ENCODE results near the gene KCNH2. TPM values are rescaled to one million over a fixed set of nuclear protein-coding genes. Genes with fewer than 3 reads are reported as not detected.

KCNH2 gene
- total RNA-seq, 4 donors from 2014 or later = 0.22 TPM; not detected in 3

DNA sequence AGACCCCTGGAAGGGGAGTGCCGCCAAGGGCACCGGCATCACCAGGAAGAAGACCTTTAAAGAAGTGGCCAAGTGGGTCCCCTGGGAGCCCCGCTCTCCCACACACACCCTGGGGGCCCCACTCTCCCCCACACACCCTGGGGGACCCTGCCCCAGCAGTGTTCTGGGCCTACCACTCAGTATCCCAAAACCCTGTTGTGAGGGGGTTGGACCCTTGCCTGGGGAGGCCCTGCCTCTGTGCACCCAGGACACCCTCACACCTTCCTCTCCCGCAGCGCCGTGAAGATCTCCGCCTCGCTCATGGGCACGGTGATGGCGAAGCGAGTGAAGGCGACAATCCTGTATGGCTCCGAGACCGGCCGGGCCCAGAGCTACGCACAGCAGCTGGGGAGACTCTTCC is 23.4 kb upstream of the KCNH2 start:
- TF ChIP-seq, protein P1, sequence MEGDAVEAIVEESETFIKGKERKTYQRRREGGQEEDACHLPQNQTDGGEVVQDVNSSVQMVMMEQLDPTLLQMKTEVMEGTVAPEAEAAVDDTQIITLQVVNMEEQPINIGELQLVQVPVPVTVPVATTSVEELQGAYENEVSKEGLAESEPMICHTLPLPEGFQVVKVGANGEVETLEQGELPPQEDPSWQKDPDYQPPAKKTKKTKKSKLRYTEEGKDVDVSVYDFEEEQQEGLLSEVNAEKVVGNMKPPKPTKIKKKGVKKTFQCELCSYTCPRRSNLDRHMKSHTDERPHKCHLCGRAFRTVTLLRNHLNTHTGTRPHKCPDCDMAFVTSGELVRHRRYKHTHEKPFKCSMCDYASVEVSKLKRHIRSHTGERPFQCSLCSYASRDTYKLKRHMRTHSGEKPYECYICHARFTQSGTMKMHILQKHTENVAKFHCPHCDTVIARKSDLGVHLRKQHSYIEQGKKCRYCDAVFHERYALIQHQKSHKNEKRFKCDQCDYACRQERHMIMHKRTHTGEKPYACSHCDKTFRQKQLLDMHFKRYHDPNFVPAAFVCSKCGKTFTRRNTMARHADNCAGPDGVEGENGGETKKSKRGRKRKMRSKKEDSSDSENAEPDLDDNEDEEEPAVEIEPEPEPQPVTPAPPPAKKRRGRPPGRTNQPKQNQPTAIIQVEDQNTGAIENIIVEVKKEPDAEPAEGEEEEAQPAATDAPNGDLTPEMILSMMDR (IDR thresholded peaks at IDR 0.05; ENCODE audit: low read depth) = no peak

DNA sequence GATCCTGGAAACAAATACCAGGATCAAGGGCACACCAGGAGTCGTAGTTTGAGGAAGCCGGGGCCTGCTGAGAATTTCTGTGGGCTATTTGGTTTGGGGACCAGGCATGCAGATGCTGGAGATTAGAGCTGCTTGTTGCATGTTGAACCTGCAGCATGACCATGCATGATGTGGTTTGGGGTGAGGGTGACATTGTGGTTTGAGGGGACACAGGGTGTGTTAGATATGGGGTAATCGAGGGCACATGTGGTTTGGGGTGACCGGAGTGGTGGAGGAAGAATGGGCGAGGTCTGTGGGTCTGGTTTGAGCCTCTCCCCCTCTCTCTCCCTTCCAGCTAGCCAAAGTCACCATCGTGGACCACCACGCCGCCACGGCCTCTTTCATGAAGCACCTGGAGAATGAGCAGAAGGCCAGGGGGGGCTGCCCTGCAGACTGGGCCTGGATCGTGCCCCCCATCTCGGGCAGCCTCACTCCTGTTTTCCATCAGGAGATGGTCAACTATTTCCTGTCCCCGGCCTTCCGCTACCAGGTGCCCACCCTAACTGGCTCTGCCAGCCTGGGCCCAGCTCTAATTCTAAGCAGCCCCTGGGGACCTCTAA is 22.9 kb upstream of the KCNH2 start:
- TF ChIP-seq, protein P1 (IDR thresholded peaks at IDR 0.05; ENCODE audit: low read depth) = no peak

DNA sequence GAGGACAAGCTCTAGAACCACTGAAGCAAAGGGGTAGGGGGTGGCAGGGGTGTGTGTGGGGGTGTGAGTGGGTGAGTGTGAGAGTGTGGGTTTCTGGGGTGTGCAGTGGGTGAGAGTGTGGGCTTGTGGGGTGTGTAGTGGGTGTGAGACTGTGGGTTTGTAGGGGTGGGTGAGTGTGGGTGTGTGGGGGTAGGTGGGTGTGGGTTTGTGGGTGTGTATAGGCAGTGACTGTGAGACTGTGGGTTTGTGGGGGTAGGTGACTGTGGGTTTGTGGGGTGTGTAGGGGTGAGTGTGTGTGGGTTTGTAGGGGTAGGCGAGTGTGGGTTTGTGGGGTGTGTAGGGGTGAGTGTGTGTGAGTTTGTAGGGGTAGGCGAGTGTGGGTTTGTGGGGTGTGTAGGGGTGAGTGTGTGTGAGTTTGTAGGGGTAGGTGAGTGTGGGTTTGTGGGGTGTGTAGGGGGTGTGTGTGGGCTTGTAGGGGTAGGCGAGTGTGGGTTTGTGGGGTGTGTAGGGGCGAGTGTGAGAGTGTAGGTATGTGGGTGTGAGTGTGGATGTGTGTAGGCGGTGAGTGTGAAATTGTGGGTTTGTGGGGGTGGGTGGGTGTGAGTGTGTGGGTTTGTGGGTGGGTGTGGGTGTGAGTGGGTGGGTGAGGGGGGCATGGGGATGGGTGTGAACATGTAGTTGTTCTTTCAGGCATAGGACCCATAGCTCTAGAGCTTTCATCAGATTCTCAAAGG is 21.5 kb upstream of the KCNH2 start:
- TF ChIP-seq, protein P1 (IDR thresholded peaks at IDR 0.05; ENCODE audit: low read depth) = no peak

DNA sequence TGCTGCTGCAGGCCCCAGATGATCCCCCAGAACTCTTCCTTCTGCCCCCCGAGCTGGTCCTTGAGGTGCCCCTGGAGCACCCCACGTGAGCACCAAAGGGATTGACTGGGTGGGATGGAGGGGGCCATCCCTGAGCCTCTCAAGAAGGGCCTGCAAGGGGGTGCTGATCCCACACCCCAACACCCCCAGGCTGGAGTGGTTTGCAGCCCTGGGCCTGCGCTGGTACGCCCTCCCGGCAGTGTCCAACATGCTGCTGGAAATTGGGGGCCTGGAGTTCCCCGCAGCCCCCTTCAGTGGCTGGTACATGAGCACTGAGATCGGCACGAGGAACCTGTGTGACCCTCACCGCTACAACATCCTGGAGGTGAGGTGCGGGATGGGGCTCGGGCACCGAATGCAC is 20.9 kb upstream of the KCNH2 start:
- TF ChIP-seq, protein P1 (IDR thresholded peaks at IDR 0.05; ENCODE audit: low read depth) = no peak

DNA sequence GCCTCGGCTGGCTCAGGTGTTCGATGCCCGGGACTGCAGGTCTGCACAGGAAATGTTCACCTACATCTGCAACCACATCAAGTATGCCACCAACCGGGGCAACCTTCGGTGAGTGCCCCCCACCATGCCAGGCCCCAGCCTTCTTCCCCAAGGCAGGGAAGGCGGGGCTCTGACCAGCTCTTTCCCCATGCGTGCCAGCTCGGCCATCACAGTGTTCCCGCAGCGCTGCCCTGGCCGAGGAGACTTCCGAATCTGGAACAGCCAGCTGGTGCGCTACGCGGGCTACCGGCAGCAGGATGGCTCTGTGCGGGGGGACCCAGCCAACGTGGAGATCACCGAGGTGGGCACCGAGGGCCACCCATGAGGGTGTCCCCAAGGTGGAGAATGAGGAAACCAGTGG is 20.2 kb upstream of the KCNH2 start:
- TF ChIP-seq, protein P1 (IDR thresholded peaks at IDR 0.05; ENCODE audit: low read depth) = no peak

DNA sequence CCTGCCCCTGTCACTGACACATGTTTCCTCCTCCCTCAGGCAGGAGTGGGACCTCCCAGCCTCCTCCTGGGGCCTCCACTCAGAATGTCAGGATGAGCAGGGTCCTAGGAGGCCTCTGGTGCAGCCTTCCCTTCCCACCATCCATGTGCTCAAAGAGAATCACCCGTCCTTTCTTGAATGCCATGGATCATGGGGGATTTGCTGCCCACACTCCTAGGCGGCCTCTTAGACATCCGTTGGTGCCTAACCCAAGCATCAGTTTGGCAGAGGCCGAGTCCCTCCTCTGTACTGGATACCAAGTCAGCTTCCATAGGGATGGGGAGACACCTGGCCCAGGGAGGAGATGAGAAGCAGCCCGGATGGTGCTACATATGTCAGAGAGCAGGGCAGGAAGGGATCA is 19.7 kb upstream of the KCNH2 start:
- TF ChIP-seq, protein P1 (IDR thresholded peaks at IDR 0.05; ENCODE audit: low read depth) = no peak

DNA sequence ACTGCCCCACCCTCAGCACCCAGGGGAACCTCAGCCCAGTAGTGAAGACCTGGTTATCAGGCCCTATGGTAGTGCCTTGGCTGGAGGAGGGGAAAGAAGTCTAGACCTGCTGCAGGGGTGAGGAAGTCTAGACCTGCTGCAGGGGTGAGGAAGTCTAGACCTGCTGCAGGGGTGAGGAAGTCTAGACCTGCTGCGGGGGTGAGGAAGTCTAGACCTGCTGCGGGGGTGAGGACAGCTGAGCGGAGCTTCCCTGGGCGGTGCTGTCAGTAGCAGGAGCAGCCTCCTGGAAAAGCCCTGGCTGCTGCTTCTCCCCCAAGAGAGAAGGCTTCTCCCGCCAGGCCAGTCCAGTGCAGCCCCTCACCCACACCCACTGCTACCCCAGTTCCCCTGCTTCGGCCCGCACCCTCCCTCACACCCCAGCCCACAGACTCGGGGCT is 19.0 kb upstream of the KCNH2 start:
- TF ChIP-seq, protein P1 (IDR thresholded peaks at IDR 0.05; ENCODE audit: low read depth) = no peak

All from subcutaneous adipose tissue (tissue), 4 donors.